HG02763 (cell line): ENCODE measurements around the gene CAST.
"Not testable (repeated sequence)": the region's sequence is repeated elsewhere in the genome, so short reads cannot be mapped to it uniquely, and the experiment has no call there.

Experiments used
- ATAC-seq: cut with Tn5 transposase; IDR thresholded peaks from one replicate; pipeline ENCODE4 v1.9.1; 2021; ENCODE audit warnings: mild to moderate bottlenecking, moderate library complexity; ENCODE audit not compliant: unreplicated experiment

The CAST gene

GRCh38 chr5:96743805-96744204 is 81.6 kb downstream of the CAST start:
- no peak for ATAC-seq

- ATAC-seq: not testable (repeated sequence)
These were observed 82.0 kb downstream of the CAST start for GRCh38 chr5:96744218-96744617.

DNA sequence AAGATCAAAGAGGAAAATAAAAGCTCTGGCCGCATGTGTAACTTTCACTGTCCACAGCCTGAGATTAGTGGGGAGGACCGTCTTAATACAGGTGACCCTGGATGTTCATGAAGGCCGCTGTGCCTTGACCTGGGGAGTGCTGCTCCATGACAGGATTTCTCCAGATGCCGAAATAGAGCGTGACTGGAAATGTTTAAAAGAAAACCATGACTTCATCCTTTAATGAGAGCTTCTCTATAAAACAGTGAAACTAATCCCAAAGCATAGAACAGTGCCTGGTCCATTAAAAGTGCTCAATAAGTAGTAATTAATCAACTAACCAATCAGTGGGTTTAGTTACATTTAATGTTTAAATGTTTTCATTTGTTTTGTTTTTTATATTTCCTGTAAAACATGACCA is 82.8 kb downstream of the CAST start:
- ATAC-seq: no peak

- ATAC-seq: no peak
These were observed 83.8 kb downstream of the CAST start for GRCh38 chr5:96745844-96746531.

DNA sequence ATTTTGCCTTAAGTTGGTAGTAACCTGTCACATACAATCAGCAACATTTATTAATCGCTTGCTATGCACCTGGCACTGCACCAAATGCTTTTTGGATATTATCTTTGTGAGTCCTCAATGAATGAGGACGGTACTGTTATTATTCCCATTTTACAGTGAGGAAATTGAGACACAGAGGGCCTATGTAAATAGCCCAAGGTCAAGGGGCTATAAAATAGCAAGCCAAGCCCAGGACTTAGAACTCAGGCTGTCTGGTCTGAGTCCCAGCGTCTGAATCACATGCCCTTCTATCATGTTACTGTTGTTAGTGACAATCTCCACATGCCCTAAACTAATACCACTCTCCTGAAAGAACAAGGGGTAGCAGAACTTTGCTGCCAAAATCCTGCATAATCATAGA is 85.5 kb downstream of the CAST start:
- ATAC-seq: no peak

DNA sequence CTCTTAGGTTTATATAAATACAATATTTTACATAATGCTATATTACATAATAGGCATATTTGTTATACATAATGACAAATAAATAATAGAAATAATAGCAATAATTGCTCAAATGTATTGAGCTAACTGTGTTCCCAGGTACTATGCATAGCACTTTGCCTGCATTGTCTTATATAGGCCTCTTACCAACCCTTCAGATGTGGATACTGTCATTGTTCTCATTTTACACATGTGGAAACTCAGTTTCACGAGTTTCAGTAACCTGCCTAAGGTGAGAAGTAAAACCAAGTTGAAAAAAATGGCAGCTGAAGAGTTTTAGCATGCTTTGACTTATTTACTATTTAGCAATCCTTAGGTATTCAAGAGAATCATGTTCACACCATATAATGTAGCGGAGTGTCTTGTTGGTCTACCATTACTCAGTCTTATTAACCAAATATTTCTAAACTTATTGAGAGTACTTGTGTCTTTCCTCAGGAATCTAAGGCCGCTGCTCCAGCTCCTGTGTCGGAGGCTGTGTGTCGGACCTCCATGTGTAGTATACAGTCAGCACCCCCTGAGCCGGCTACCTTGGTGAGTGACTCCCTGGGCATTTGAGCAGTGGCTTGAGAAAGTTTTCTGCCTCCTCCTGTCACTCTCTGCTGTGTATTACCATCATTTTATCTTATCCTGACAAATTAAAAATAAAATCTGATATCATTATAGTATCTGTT is 88.1 kb downstream of the CAST start:
- ATAC-seq: no peak

- no peak for ATAC-seq
These were observed 89.3 kb downstream of the CAST start for GRCh38 chr5:96751203-96752169.

DNA sequence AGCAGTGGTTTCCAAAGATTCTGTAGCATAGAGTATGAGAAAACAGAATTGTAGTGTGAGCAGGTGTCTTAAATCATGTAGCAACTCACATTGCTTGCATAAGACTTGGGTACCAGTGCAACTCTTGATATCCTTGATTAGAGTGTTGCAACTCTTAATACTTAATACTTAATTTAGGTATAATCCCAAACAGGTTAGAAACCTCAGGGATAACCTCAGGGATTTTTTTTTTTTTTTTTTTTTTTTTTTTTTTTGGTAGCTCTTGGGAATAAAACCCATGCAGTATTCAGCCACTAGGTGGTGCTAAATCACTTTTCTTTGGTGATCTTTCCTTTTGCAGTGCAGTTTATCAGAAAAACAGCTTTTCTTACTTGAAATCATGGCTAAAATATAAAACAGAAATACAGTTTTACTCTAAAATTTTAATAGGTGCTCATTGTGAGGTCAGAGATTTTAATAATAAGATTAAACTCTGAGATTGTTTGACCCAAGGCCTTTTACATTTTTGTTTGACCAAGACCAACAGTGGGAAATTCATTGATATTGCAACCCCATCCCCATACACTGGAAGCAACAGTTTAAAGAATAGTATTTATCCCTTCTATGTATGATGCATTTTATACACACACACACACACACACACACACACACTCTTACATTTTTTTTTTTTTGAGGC is 90.3 kb downstream of the CAST start:
- ATAC-seq: no peak

DNA sequence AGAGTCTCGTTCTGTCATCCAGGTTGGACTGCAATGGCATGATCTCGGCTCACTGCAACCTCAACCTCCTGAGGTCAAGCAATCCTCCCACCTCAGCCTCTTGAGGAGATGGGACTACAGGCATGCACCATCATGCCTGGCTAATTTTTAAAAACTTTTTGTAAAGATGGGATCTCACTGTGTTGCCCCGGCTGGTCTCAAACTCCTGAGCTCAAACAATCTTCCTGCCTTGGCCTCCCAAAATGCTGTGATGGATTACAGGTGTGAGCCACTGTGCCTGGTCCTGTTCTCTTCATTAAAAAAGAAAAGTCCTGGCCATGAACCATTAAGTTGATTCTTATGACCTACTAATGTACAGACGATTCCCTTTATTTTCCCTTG is 90.8 kb downstream of the CAST start:
- no peak for ATAC-seq

- ATAC-seq: no peak
These were observed 91.7 kb downstream of the CAST start for GRCh38 chr5:96753848-96754247.

DNA sequence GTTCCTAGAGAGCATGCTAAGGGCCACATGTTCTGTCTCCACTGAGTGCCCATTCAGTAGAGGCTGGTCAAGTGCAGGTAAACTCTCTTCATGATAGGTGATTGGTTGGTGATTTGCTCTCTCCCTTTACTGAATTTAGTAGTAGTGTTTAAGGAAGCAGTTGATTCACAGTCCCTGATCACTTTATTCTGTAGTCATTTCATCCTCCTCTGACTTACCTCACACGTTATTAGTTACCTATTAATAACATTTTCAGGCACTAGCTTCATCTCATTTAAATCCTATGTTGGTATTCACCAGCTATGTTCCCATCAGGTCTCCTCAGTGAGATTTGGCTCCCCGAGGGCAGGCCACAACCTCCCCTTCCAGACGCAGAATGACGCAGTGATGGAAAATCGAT is 93.7 kb downstream of the CAST start:
- ATAC-seq: no peak

DNA sequence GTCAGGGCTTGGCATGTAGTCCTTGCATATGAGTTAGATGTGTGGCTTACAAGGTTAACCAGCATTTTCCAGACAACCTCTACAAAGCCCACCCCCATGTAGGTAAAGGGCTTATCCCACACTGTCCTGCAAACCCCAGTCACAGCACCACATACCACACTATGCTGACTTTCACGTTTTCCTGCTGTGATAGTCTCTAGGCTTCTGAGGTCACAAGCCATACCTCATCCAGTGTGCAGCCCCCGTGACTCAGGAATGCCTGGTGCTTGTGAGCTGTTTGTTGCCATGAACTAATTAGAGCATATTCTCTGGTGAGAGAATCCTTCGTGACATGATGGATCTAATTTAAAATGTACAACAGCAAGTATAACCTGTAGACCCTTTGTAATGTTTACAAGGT is 94.8 kb downstream of the CAST start:
- ATAC-seq: no peak

GRCh38 chr5:96758621-96759020 is 96.4 kb downstream of the CAST start:
- no peak for ATAC-seq

GRCh38 chr5:96761618-96762017 is 99.4 kb downstream of the CAST start:
- ATAC-seq: no peak

- ATAC-seq: no peak
These were observed 100.8 kb downstream of the CAST start for GRCh38 chr5:96763026-96763425.

- no peak for ATAC-seq
These were observed 102.9 kb downstream of the CAST start for GRCh38 chr5:96765043-96765442.

DNA sequence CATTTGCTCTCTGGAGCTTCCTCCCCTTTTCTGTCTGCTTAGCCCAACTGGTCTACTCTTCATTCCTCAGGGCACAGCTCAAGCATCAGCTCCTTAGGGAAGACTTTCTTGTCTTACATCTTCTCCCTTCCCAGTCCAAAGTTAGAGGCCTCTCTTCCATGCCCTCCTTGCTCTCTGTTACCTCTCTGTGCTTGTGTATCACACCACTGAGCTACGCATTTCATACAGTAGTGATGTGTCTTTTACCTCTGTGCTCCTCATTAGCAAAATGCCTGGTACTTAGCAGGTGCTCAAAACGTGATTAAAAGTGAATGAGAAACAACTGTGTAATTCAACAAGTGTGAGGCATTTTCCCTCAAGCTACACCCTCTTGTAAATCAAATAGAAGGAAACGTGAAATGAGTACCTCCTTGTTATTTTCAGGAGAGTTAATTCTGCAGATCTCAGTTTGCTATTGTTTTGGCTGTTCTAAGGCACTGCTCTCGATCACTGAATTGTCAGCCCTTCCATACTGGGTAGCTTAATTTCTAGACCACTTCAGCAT is 106.6 kb downstream of the CAST start:
- no peak for ATAC-seq

GRCh38 chr5:96771395-96771794 is 109.2 kb downstream of the CAST start:
- ATAC-seq: no peak

DNA sequence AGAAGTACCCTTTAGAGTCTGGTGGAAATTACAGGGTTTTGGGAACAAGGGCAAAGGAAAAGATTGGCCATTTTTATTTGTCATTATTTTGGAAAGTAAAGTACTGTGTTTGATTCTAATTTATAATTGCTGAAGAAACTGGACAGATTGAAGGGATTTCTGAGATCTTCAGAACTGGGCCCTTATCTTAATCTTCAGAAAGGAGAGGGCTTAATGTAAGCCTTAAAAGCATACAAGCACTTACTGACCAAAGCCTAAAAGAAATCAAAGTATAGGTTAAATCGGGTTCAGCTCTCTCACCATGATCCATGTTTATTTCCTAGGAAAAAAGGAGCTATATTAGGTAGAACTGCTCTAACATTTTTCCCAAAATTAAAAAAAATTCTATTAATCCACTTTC is 109.9 kb downstream of the CAST start:
- no peak for ATAC-seq

- no peak for ATAC-seq
These were observed 110.4 kb downstream of the CAST start for GRCh38 chr5:96772542-96772941.

DNA sequence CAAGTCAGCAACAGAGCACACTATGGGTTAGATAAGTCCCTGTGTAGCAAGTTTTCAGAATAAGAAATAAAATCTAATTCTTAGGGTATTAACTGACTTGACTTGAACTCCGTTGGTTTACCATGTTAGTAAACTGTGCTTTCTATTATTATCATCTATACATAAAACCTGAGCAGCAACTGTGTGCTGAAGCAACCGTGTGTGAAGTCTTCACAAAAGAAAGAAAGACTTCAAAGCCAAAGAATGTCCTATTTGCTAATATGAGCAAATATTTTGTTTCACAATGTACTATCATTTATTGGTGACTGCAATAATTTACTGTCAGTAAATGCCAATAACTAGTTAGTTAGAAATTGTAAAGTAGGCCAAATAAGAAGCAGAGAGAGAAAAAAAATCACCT is 112.9 kb downstream of the CAST start:
- ATAC-seq: no peak
